ENCODE results near the gene CLK4.
A peak's percentile ranks its signal among the peaks of the same experiment; 100 is the strongest.
"Not testable (repeated sequence)": the region's sequence is repeated elsewhere in the genome, so short reads cannot be mapped to it uniquely, and the experiment has no call there.

The CLK4 gene

DNA sequence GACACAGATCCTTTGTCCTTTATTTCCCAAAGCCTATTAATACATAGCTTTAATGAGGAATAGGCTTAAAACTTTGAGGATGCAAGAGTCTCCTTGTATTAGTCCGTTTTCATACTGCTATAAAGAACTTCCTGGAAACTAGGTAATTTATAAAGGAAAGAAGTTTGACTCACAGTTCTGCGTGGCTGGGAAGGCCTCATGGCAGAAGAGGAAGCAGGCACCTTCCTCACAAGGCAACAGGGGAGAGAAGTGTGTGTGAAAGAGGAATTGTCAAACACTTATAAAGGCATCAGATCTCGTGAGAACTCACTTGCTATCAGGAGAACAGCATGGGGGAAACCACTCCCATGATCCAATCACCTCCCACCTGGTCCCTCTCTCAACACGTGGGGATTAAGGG is 5.4 kb upstream of the CLK4 start:
- DNase-seq = no peak

DNA sequence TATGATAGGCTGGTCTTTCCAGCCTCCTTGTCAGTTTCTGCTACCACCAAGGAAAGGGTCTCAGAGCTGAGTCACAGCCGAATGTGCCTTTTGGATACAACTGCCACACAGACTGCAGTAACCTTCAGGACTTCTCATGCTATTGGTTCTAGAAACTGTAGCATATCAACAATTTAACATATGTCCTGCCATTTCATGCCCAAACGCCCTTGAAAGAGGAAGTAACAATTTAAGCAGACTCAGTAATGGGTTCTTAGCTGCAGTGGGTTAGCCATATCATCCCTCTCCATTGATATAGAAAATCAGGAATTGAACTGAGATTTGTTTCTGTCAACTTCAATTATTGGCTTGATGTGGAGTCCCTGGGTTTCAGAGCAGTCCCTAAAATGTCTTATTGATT is 4.1 kb upstream of the CLK4 start:
- no peak for DNase-seq

DNA sequence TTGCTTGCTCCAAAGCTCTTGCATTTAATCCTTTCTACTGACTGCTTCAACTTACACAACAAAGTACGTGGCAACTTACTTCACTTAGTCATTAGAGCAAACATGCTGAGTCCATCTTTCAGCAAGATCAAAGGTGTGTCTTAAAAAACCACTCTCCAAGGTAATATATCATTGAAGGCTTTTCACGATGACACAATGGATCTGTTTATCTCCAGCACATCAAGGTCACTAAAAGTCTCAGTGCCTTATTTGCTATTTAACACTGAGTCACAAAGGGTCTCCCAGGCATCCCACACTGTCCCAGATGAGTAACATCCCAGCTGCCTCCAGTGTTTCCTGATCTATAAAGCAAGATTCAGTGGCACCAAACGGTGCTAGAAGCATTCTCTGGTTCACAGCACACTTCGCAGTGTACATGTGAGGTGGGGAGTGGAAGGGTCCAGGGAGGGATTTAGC is 3.7 kb upstream of the CLK4 start:
- DNase-seq = no peak

DNA sequence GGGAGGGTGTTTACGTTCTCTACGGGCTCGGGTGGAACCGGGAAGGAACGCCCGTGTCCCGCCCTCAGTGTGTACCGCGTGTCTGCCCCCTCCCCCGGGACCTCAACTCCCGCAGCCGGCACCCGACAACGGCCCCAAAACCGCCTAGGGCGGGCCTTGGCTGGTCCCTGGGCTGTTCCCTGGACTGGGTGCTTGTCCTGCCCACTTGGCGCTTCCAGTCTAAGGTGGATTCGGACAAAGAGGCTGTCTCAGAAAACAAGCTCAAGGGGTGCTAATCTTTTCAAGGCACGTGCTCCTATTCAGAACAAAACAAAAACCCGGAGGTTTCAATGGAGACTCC is 379 bp upstream of the CLK4 start:
- DNase-seq = no peak

DNA sequence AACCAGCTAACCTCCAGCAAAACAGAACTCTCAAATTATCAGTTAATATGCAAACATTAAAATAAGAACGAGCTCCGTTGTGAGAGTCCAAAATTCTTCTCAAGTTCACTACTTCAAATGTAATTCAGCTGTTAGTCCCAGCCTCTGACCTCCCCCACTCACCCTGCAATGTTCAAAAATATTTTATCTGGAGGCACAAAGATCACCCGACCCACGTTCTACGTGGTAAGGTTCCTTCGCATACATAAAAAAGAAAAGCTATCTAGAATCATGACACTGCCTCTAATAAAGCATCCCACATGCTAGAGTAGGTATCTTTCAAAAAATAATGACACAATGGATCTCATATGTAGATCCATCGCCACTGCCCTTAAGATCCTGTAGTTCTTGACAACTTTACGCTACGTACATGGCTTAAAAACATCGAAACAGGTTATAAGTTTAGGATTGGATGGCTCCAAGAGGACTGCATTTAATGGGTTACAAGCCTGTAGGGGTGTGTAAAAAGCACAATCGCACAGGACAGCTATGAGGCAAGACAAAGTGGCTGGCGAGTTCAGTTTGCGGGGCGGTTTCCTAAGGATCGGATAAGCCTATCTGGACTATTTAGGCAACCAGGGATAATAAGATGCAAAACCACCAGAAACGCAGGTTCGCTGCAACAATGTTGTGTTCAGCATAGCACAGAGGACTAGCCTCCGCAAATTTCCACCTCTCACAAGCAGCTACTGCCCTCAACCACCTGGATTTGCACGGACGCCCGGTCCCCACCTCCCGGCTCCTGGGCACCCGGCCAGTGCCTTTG is 969 bp downstream of the CLK4 start:
- peak; percentile 17 for DNase-seq

DNA sequence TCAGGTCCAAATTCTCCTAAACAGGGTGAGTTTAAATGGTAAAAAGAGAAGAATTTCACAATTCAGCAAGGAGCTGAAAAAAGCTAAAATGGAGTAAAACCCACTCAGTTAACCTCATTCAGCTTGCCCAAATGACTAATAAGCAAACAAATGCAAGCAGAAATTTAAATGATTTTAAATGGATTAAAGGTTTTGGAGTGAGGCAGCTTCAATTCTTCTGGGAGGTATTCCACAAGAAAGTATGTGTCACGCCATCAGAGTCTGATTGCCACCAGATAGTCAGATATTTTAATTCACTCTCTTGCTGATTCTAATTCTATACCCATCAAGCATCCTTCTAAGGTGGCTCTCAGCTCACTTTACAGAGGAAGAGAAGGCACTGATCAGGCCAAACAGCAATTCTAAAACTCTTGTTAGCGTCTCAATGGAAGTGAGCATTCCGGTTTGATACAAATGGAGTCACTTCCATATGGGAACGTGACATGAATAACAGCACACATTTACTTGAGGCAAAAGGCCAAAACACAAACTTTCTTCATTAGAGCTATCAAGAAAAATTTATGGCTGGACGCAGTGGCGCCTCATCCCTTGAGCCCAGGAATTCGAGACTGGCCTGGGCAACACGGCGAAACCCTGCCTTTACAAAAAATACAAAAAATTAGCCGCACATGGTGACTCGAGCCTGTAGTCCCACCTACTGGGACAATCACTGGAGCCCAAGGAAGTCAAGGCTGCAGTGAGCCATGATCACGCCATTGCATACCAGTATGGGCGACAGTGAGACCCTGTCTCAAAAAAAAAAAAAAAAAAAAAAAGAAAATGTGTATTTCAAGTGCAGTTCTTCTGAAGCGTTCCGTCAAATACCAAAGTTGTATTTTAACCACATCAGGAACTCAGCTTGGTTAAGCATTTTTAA is 2.0 kb downstream of the CLK4 start:
- no peak for DNase-seq

DNA sequence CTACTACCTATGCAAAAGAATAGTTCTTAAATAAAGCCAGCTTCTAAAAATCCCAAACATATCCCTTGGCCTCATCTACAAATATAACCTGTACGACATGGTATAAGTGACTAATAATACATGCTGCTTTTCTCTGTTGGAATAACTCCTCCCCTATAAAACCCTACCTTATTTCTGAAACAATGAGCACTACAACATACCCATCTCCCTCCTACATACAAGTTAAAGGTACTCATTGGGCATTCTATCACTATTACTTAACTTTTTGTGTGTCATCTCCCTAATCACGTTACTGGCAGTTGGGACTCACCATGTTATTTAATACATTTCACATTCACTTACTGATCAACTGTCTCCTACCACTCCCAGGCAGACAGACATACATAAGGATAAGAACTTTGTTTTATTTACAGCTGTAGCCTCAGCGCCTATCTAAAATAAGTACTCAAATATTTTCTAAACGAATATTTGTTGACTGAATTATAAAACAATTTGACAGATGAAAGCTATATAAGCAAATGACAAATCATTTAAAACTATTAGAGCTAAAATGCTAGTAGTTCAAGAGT is 4.1 kb downstream of the CLK4 start:
- DNase-seq = no peak

DNA sequence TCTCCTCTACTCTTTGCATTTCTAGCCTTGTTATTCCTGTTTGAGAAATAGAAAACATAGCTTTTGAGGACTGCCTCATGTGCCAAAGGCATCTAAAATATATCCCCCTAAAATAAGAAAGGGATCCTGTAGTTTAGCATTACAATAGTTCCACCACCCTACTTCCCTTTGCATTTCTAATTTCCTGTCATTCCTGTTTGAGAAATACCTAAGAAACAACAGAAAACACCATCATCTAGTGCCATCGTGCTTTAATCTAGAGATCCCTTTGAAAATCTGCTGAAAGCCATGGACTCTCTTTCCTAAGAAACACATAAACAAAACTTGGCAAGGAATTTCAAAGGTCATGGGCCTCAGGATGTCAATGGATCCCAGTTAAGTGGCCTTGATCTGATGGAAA is 7.5 kb downstream of the CLK4 start:
- no peak for DNase-seq

DNA sequence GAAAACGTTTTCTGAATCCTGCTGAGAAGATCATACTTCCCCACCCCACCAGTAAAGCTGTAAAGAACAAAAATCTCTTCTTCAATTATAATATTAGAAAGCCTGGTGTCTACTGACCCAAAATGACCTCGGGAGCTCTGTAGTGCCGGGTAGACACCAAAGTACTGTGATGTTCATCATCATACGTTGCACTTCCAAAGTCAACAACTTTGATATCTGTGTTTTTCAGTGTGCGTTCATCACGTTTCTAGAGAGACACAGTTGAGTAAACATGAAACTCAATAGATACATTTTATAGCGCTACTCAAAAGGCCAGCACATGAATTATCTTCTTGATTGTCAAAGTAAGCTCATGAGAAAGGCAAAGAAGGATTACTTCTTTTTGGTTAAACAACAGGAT is 14.6 kb downstream of the CLK4 start:
- DNase-seq = no peak

DNA sequence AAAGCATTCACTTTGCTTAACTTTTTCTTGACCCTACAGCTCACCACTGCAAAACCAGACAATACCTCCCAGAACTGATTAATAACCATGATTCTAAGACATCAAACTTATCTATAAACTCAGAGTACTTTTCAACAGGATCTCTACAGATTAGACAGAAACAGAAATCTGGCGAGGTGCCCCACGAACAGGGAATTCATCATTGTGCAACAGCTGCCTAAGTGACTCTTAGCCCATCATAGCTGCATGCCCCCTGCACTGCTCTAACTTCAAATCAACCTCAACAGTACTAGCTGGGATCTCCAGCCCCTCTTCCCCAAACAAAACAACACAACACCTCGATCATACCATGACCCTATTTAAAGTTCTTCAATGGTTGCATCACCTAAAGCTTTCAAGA is 20.6 kb downstream of the CLK4 start:
- no peak for DNase-seq

DNA sequence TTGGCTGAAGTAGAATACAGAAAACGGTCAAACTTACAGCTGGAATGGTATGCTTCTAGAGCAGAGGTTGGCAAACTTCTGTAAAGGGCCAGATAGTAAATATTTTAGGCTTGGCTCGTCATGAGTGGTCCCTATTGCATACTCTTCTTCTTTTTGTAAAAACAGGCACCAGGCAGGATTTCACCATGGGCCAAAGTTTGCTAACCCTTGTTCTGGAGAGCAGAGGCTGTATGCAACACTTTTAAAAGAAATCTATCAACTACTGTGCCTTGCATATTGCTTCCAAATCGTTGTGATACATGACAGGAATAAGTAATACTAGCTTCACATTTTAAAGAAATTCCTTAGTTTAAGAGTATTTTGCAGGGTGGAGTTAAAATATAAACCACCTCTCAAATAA is 21.1 kb downstream of the CLK4 start:
- DNase-seq = no peak

DNA sequence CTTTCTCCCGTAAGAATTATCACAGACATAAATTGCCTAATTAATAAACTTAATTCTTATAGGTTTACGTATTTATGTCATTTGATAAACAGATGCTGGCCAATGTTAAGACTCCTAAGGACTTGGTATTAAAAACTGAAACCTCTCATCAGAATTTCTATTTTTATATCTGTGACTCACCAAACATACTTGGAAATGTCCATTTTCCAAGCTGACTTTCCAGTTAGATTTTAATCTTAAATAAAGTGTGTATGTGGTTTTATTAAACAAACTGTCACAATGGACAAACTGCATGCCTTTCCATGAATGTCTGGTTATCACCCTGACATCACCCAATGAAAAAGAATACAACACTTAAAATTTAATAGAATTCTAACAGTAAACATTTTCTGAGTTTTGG is 24.1 kb downstream of the CLK4 start:
- DNase-seq = no peak

DNA sequence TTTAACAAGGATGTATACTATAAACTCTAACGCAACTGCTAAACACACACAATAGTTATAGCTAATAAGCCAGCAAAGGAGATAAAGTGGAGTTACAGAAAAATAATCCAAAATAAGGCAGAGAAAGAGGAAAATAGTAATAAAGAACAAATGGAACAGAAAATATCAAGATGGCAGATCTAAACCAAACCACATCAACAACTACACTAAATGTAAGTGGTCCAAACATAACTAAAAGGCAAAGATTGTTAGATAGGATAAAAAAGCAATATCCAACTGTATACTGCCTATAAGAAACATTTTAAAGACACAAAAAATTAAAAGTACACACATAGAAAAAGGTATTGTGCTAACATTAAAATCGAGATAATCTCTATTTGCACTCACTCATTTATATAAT is 31.1 kb downstream of the CLK4 start:
- no peak for DNase-seq

DNA sequence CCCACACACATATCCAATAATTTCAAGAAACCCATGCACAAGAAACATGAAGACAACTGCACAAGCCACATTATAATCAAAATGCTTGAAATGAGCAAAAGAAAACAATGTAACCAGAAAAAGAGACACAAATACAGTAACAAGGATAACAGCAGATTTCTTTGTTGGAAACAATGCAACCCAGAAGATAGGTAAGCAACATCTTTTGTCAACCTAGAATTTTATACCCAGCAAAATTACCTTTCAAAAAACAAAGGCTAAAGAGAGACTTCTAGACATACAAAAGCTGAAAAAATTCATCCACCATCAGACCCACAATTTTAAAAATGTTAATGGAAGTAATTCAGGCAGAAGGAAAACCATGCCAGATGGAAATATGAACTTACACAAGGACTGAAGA is 31.7 kb downstream of the CLK4 start:
- no peak for DNase-seq

DNA sequence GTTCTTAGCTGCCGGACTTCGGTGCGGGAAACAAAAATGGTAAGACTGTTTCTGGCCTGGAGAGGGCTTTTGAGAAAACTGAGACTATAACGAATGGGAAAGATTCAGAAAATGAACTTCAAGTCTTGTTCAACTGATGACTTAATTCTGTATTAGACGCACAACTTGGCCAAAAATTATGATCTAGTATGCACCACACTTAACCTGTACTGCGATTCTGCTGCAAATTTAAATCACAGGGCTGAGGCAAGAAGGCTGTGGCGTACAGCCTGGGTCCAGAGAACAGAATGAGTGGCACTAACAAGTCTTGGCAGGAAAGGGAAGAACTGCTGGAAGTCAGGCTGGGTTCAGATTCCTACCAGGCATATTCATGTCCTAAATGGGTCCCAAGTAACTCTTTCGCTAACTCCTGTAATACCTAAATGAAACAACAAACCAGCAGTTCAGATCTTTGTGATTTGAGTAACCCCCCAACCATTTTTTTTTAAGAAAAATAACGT is 35.9 kb downstream of the CLK4 start:
- no peak for DNase-seq

DNA sequence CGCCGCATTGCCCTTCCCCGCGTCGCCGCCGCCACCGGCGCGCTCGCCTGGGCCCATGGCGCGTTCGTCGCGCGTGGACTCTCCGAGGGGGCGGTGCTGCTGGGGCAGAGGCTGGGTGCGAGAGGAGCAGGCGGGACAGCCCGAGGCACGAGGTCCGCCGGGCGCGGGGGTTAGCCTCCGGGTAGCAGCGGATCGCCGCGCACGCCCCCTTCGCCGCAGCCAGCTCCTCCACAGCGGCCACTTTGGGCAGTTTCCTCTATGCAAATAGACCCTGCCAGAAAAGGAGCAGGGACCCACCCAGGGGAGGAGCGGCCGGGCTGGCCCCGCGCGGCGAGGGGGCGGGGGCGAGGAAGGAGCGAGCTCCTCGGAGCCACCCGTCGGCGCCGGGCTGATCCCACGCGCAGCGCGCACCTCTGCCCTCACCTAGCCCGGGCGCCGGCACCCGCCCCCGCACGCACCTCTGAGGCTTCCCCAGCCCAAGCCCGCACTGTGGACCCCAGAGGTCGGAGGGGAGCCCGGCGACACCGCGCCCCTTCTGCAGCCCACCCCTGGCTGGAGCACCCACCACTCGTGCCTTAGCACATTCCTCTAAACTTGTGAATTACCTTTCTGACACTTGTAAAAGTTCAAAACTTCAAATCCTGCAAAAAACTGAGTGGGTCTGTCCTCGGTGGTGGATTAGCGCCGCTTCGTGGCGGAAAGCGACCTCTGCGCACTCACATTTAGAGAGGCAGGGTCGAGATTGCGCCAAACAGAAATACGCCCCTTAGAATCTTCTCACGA is 36.5 kb downstream of the CLK4 start, which contains the start of gene COL23A1:
Gene COL23A1 (minus strand): TSS at position 253 of the 783 bp plus-strand sequence.
- no peak for DNase-seq

DNA sequence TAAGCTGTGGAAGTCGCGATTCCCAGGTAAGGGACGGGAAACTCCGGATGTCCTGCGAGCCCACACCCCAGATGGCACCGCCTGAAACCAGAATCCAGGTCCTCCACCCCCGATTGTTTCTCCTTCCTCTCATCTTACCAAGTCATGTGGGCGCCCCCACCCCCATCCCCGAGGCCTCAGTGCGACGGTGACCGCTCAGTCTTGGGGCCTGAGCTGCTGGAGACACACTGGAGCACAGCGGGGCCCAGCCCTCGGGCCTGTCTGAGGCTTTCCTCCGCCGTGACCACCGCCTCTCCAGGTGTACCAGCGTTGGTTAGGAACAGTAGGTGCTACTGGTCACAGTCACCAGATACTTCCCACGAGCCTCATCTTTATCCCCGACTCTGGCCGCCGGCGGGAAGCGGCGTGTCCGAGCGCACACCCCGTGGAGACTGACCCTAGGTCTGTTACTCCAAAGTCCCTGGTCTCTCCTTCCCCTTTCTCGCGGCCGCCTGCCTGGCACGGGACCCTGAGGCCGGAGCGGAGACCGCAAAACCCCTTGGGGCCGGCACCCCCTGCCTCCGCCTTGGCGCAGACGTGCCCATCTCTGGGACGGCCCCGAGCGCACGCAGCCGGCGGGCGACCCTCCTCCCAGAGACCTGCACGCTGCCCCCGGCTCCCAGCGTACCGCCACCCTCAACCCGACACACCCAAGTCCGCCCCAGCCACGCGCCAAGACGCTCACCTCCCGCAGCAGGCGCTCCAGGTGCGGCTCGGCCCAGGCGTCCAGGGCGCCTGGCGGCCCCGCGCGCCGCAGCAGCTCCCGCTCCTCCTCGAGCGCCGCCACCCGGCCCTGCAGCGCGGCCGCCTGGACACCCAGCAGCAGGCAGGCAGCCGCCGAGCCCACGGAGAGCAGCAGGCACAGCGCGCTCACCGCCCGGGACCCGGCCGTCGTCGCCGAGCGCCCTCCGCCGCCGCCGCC is 37.4 kb downstream of the CLK4 start:
- no peak for DNase-seq

DNA sequence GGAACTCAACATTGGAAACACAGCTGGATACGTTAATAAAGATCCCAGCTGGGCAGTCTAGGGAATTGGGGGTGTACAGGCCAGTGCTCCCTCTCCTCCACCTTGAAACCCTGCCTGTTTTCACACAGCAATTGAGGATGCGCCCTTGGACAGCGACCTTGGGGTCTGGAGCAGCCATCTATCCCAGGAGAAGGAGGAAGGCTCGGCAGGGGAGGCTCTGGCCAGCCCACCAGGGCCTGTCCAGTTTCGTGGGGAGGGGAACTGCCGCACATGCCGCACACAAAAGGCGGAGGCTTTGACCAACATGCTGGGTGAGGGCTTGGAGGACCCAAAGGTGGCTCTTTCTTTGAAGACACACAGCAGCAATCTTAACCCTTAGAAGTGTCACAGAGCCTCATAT is 38.1 kb downstream of the CLK4 start:
- DNase-seq = no peak

DNA sequence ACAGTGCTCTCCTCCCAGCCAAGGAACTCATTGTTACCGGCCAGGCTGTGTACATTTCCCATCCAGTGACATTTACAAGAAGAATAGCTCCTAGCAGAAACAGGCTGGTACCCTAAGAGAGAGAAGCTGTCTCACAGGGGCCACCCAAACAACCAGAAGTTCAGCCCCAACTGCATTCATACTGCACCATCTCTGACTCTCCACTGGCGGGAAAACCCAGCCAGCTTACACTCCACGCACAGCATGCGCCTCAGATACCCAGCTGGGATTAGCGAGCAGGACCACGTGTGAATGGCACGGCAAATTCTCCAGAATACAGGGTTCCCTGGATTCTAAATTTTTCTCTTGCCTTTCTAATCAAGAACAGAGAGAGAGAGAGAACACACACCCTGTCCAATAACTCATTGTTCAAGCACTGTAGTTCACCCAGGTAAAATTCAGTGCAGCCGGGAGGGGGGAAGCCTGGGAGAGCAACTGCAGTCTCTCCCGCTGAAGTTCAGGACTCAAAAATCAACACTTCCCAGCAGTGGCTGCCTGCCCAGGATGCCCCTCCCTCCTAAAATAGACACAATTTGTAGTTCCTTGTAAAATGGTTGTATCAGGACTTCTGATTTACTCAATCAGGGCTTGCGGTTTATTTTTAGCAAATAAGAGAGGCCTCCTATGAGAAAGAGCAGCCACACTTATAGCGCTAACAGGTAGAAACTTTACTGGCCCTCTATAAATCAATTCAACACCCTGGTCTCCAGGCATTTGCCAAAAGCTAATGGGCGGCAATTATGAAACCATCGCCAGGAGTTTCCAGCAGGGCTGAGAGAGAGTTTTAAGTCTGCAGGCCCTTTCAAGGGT is 38.9 kb downstream of the CLK4 start:
- DNase-seq = no peak

DNA sequence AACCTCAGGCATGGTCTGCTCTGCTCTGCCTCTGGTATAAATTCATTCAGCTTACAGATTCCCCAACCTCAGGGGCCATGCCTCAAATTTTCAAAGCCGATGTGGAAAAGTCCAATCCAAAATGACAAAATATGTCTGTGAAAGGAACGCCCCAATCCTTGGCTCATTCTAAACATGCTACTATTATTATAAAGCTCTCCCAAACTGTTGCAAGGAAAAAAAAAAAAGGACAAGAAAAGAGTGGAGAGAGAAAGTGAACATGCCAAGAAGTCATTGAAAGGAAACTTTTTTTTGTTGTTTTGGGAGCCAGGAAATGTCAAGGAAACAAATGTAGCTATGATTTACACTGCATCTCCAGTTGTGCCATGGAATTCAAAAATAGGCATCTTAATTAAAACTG is 40.5 kb downstream of the CLK4 start:
- DNase-seq = no peak

DNA sequence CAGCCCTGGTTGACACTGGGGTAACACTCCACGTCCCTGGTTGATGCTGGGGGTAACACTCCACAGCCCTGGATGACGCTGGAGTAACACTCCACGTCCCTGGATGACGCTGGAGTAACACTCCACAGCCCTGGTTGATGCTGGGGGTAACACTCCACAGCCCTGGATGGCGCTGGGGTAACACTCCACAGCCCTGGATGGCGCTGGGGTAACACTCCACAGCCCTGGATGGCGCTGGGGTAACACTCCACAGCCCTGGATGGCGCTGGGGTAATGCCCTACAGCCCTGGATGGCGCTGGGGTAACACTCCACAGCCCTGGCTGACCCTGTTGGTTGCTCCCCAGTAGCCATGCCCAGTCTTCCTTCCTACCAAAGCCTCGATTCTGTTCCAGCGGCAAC is 41.4 kb downstream of the CLK4 start:
- DNase-seq = not testable (repeated sequence)
